GM11168 (cell line): ENCODE data around the gene ITPRIPL1.
"Not testable (repeated sequence)": the region's sequence is repeated elsewhere in the genome, so short reads cannot be mapped to it uniquely, and the experiment has no call there.

Experiments used
- in situ Hi-C: fragments of 300-500 bp; cut with MboI; formaldehyde crosslinking; loops from one replicate; pipeline ENCODE4 v1.12.0; 2022; ENCODE audit warnings: low sequenced_read_pairs; ENCODE audit not compliant: unreplicated experiment

Gene ITPRIPL1

GRCh38 chr2:96325041-96325883, at the start of gene ITPRIPL1:
Gene ITPRIPL1, plus strand, starts transcription at chr2:96325317. Its CDS starts 523 bp downstream, at chr2:96325840.
- in situ Hi-C loops: no loop called here

- in situ Hi-C loops: no loop called here
Measured at GRCh38 chr2:96276787-96277499, 48.2 kb upstream of the ITPRIPL1 start.

- in situ Hi-C loops: no loop called here
Measured at GRCh38 chr2:96287273-96287856, 37.8 kb upstream of the ITPRIPL1 start.

GRCh38 chr2:96291751-96292150, 33.4 kb upstream of the ITPRIPL1 start:
- in situ Hi-C loops: no loop called here

- in situ Hi-C loops: not testable (repeated sequence)
Measured at GRCh38 chr2:96294271-96294670, 30.8 kb upstream of the ITPRIPL1 start.

GRCh38 chr2:96296925-96297324, 28.2 kb upstream of the ITPRIPL1 start:
- in situ Hi-C loops: no loop called here

GRCh38 chr2:96301865-96302264, 23.3 kb upstream of the ITPRIPL1 start:
- in situ Hi-C loops: no loop called here

- in situ Hi-C loops: no loop called here
Measured at GRCh38 chr2:96304606-96305005, 20.5 kb upstream of the ITPRIPL1 start.

- in situ Hi-C loops: no loop called here
Measured at GRCh38 chr2:96305091-96305978, 19.8 kb upstream of the ITPRIPL1 start, which contains the start of gene SNRNP200. Gene SNRNP200, minus strand, starts transcription at chr2:96305546. Its CDS starts 109 bp downstream, at chr2:96305437.

GRCh38 chr2:96305979-96306308, 19.2 kb upstream of the ITPRIPL1 start:
- in situ Hi-C loops: no loop called here

GRCh38 chr2:96306370-96306769, 18.7 kb upstream of the ITPRIPL1 start:
- in situ Hi-C loops: no loop called here

GRCh38 chr2:96308248-96308647, 16.9 kb upstream of the ITPRIPL1 start:
- in situ Hi-C loops: no loop called here

GRCh38 chr2:96315005-96315399, 10.1 kb upstream of the ITPRIPL1 start:
- in situ Hi-C loops: no loop called here

- in situ Hi-C loops: no loop called here
Measured at GRCh38 chr2:96315400-96316071, 9.6 kb upstream of the ITPRIPL1 start.

GRCh38 chr2:96316999-96317398, 8.1 kb upstream of the ITPRIPL1 start:
- in situ Hi-C loops: no loop called here

GRCh38 chr2:96317584-96317997, 7.5 kb upstream of the ITPRIPL1 start:
- in situ Hi-C loops: no loop called here

- in situ Hi-C loops: no loop called here
Measured at GRCh38 chr2:96318723-96319122, 6.4 kb upstream of the ITPRIPL1 start.

- in situ Hi-C loops: no loop called here
Measured at GRCh38 chr2:96319396-96319795, 5.7 kb upstream of the ITPRIPL1 start.

GRCh38 chr2:96320326-96320725, 4.8 kb upstream of the ITPRIPL1 start:
- in situ Hi-C loops: no loop called here
